HepG2 (cell line): Measurements from ENCODE around the gene STPG4. TPM values are rescaled to one million over a fixed set of nuclear protein-coding genes. Genes with fewer than 3 reads are reported as not detected.
A peak's percentile ranks its signal among the peaks of the same experiment; 100 is the strongest.

Source experiments
- AKAP8 ChIP-seq: sonication (generic); formaldehyde crosslinking; IDR thresholded peaks from 2 replicates; pipeline ENCODE4 v1.5.1; 2020; ENCODE audit warnings: mild to moderate bottlenecking, missing genetic modification reagents
- ATF7-NPFF ChIP-seq: sonication (generic); formaldehyde crosslinking; IDR thresholded peaks from 2 replicates; pipeline ENCODE4 v1.8.1; 2023; ENCODE audit warnings: mild to moderate bottlenecking, low read depth, missing genetic modification reagents, moderate library complexity
- CEBPG ChIP-seq: IDR thresholded peaks from 2 replicates; pipeline ENCODE4 v1.6.1; 2016
- CHCHD3 ChIP-seq: sonication (generic); formaldehyde crosslinking; IDR thresholded peaks from 2 replicates; pipeline ENCODE4 v1.8.0; 2022; ENCODE audit warnings: mild to moderate bottlenecking, missing genetic modification reagents, moderate library complexity
- JARID2 ChIP-seq: sonication (generic); formaldehyde crosslinking; IDR thresholded peaks from 2 replicates; pipeline ENCODE4 v1.8.1; 2023; ENCODE audit warnings: missing genetic modification reagents, inconsistent platforms; ENCODE audit not compliant: insufficient replicate concordance
- MEIS2 ChIP-seq: sonication (generic); formaldehyde crosslinking; IDR thresholded peaks from 2 replicates; pipeline ENCODE4 v1.9.0; 2021; ENCODE audit warnings: mild to moderate bottlenecking, missing genetic modification reagents
- NFIC ChIP-seq: IDR thresholded peaks from 2 replicates; pipeline ENCODE4 v1.6.1; 2012; ENCODE audit warnings: mild to moderate bottlenecking, low read length, inconsistent platforms
- PAF1 ChIP-seq: IDR thresholded peaks from 2 replicates; pipeline ENCODE4 v1.6.1; 2016; ENCODE audit warnings: missing genetic modification reagents, missing compliant biosample characterization
- SETDB1 ChIP-seq: sonication (generic); formaldehyde crosslinking; IDR thresholded peaks from 2 replicates; pipeline ENCODE4 v1.5.1; 2020; ENCODE audit warnings: missing genetic modification reagents, mild to moderate bottlenecking, borderline replicate concordance
- SOX6 ChIP-seq, 2 experiments: fragments of 450-650 bp in 1 of 2; sonication (generic) in 1 of 2; formaldehyde crosslinking in 1 of 2; IDR thresholded peaks; 2 replicates each; pipeline versions ENCODE4 v1.4.0 to v1.6.1; 2017 to 2020; ENCODE audit warnings: antibody characterized with exemption in 1 of 2, mild to moderate bottlenecking in 1 of 2, missing genetic modification reagents in 1 of 2
- ZNF230 ChIP-seq: sonication (generic); formaldehyde crosslinking; IDR thresholded peaks from 2 replicates; pipeline ENCODE4 v1.4.0; 2020; ENCODE audit warnings: mild to moderate bottlenecking, missing genetic modification reagents
- ZNF468 ChIP-seq: sonication (generic); formaldehyde crosslinking; IDR thresholded peaks from 2 replicates; pipeline ENCODE4 v1.8.0; 2022; ENCODE audit warnings: mild to moderate bottlenecking, moderate library complexity, missing genetic modification reagents
- polyA plus RNA-seq, 8 experiments: library from polyadenylated mRNA; depleted of rRNA in 3 of 8; stranded (reverse) in 7 of 8; unstranded in 1 of 8; fragments of >200 nt; fragmentation: Illumina TruSeq in 4 of 8; extraction: Trizol in 4 of 8; gene quantifications; 2 replicates each; pipeline versions ENCODE4 v1.2.1 to v1.2.3, GENCODE V29; 2011 to 2016; ENCODE audit warnings: low read depth in 4 of 8, missing spikeins in 1 of 8, mixed read lengths in 1 of 8; ENCODE audit not compliant: insufficient read depth in 1 of 8
- total RNA-seq, 5 experiments: library from RNA; depleted of rRNA; stranded (reverse); fragments of >200 nt; fragmentation: Illumina TruSeq; extraction: Trizol; gene quantifications; 2 replicates each; pipeline ENCODE4 v1.2.3, GENCODE V29; 2016; ENCODE audit warnings: low read depth in 1 of 5
- TF ChIP-seq, protein P1 (sequence below): sonication (generic); formaldehyde crosslinking; IDR thresholded peaks from 2 replicates; pipeline ENCODE4 v1.5.0; 2020; ENCODE audit warnings: mild to moderate bottlenecking, missing genetic modification reagents, borderline replicate concordance
- TF ChIP-seq, protein P2 (sequence below), 2 experiments: sonication (generic) in 1 of 2; formaldehyde crosslinking in 1 of 2; IDR thresholded peaks; 2 replicates each; pipeline versions ENCODE4 v1.4.0 to v1.6.1; 2016 to 2020; ENCODE audit warnings: borderline replicate concordance in 1 of 2, low read depth in 1 of 2, mild to moderate bottlenecking in 1 of 2, missing genetic modification reagents in 1 of 2
- TF ChIP-seq, protein P3 (sequence below): sonication (generic); formaldehyde crosslinking; IDR thresholded peaks from 2 replicates; pipeline ENCODE4 v1.8.1; 2023; ENCODE audit warnings: mild to moderate bottlenecking, inconsistent platforms, moderate library complexity, missing genetic modification reagents, borderline replicate concordance

Gene STPG4
- total and polyA plus RNA-seq, 2 of the 13 experiments (the other 11 are each of a cell fraction or from before 2014, with no cell fraction given): 0.11 to 0.15 TPM

DNA sequence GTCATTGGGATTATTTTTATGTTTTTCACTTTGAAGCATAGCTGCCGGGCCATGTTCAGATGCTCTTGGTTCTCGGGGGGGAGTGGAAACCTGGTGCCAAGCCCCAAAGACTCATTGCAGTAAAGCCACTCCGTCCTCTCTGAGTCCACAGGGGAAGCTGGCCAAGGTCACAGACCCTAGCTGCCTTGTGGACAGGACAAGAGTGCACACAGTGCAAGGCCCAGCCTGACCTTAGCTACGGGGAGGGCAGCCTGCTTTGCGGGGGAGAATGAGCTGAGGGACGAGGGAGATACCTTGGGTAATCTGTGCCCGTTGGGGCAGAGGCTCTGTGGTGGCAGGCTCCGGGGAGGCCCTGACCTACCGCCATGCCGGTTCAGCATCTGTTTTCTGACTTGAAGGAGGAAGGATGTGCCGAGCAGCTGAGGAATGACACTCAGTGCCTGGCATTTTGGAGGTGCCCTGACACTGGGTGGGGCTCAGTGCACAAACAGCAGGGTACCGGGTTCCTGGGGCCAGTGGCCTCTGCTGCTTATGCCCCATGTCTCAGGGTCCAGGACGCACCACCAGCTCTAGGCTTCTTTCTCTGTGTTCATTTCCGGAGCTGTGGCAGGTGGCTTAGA is 87.2 kb downstream of the STPG4 start (continued):
- TF ChIP-seq, protein P1, sequence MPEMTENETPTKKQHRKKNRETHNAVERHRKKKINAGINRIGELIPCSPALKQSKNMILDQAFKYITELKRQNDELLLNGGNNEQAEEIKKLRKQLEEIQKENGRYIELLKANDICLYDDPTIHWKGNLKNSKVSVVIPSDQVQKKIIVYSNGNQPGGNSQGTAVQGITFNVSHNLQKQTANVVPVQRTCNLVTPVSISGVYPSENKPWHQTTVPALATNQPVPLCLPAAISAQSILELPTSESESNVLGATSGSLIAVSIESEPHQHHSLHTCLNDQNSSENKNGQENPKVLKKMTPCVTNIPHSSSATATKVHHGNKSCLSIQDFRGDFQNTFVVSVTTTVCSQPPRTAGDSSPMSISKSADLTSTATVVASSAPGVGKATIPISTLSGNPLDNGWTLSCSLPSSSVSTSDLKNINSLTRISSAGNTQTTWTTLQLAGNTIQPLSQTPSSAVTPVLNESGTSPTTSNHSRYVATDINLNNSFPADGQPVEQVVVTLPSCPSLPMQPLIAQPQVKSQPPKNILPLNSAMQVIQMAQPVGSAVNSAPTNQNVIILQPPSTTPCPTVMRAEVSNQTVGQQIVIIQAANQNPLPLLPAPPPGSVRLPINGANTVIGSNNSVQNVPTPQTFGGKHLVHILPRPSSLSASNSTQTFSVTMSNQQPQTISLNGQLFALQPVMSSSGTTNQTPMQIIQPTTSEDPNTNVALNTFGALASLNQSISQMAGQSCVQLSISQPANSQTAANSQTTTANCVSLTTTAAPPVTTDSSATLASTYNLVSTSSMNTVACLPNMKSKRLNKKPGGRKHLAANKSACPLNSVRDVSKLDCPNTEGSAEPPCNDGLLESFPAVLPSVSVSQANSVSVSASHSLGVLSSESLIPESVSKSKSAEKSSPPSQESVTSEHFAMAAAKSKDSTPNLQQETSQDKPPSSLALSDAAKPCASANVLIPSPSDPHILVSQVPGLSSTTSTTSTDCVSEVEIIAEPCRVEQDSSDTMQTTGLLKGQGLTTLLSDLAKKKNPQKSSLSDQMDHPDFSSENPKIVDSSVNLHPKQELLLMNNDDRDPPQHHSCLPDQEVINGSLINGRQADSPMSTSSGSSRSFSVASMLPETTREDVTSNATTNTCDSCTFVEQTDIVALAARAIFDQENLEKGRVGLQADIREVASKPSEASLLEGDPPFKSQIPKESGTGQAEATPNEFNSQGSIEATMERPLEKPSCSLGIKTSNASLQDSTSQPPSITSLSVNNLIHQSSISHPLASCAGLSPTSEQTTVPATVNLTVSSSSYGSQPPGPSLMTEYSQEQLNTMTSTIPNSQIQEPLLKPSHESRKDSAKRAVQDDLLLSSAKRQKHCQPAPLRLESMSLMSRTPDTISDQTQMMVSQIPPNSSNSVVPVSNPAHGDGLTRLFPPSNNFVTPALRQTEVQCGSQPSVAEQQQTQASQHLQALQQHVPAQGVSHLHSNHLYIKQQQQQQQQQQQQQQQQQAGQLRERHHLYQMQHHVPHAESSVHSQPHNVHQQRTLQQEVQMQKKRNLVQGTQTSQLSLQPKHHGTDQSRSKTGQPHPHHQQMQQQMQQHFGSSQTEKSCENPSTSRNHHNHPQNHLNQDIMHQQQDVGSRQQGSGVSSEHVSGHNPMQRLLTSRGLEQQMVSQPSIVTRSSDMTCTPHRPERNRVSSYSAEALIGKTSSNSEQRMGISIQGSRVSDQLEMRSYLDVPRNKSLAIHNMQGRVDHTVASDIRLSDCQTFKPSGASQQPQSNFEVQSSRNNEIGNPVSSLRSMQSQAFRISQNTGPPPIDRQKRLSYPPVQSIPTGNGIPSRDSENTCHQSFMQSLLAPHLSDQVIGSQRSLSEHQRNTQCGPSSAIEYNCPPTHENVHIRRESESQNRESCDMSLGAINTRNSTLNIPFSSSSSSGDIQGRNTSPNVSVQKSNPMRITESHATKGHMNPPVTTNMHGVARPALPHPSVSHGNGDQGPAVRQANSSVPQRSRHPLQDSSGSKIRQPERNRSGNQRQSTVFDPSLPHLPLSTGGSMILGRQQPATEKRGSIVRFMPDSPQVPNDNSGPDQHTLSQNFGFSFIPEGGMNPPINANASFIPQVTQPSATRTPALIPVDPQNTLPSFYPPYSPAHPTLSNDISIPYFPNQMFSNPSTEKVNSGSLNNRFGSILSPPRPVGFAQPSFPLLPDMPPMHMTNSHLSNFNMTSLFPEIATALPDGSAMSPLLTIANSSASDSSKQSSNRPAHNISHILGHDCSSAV (CRISPR knock-in tag): no peak; the same call in 1 of the 2 replicates
- no peak for TF ChIP-seq SOX6 (IDR thresholded peaks at IDR 0.05)
- peak; percentile 78 for TF ChIP-seq SOX6 (CRISPR knock-in tag; IDR thresholded peaks at IDR 0.05)
- TF ChIP-seq, protein P2, sequence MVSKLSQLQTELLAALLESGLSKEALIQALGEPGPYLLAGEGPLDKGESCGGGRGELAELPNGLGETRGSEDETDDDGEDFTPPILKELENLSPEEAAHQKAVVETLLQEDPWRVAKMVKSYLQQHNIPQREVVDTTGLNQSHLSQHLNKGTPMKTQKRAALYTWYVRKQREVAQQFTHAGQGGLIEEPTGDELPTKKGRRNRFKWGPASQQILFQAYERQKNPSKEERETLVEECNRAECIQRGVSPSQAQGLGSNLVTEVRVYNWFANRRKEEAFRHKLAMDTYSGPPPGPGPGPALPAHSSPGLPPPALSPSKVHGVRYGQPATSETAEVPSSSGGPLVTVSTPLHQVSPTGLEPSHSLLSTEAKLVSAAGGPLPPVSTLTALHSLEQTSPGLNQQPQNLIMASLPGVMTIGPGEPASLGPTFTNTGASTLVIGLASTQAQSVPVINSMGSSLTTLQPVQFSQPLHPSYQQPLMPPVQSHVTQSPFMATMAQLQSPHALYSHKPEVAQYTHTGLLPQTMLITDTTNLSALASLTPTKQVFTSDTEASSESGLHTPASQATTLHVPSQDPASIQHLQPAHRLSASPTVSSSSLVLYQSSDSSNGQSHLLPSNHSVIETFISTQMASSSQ (IDR thresholded peaks at IDR 0.05; ENCODE audit: low read depth): no peak
- TF ChIP-seq, protein P2 (CRISPR knock-in tag; IDR thresholded peaks at IDR 0.05; ENCODE audit: borderline replicate concordance): peak; percentile 65; the same call in 1 of the 2 replicates
- TF ChIP-seq ZNF468 (CRISPR knock-in tag): no peak
- TF ChIP-seq CHCHD3 (CRISPR knock-in tag): no peak
- peak; percentile 59; the same call in 1 of the 2 replicates for TF ChIP-seq ZNF230 (CRISPR knock-in tag)
- no peak for TF ChIP-seq AKAP8 (CRISPR knock-in tag)
- TF ChIP-seq ATF7-NPFF (CRISPR knock-in tag): no peak
- no peak for TF ChIP-seq JARID2 (CRISPR knock-in tag)
- no peak for TF ChIP-seq PAF1 (CRISPR knock-in tag)
- peak; percentile 50; the same call in 1 of the 2 replicates for TF ChIP-seq MEIS2
- peak; percentile 62 for TF ChIP-seq CEBPG
- TF ChIP-seq NFIC: no peak
- TF ChIP-seq SETDB1: no peak
- TF ChIP-seq, protein P3, sequence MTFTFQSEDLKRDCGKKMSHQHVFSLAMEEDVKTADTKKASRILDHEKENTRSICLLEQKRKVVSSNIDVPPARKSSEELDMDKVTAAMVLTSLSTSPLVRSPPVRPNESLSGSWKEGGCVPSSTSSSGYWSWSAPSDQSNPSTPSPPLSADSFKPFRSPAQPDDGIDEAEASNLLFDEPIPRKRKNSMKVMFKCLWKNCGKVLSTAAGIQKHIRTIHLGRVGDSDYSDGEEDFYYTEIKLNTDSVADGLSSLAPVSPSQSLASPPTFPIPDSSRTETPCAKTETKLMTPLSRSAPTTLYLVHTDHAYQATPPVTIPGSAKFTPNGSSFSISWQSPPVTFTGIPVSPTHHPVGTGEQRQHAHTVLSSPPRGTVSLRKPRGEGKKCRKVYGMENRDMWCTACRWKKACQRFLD: no peak
